Measurements from ENCODE around the gene PIRT. TPM values are rescaled to one million over a fixed set of nuclear protein-coding genes. Genes with fewer than 3 reads are reported as not detected.

Gene PIRT
- polyA plus RNA-seq, 1 of the 3 experiments (the other 2 are of a cell fraction): not detected

- POLR2A ChIA-PET: no interaction called here
- H3F3A ChIP-seq (replicated peaks; ENCODE audit: insufficient read depth): no peaks in the 10 kb centered on the region
- H3K4me3 ChIP-seq (ENCODE audit: low read depth in 2 of 2, low read length in 1 of 2): no peak overlapping the region
- H3K27ac ChIP-seq (ENCODE audit: low read depth in 2 of 2, low read length in 1 of 2): no peak overlapping the region
- CTCF ChIA-PET: interaction anchor here (1.6 to 1.9 kb wide), 3 partner anchors 15 to 77 kb away, joined by 5 to 6 read pairs (median 5); no protein-coding TSS in a partner anchor
- no peak overlapping the region for H2AFZ ChIP-seq (ENCODE audit: low read depth)
- no peak overlapping the region for H3K4me2 ChIP-seq
- H3K9me3 ChIP-seq: no peaks in the 10 kb centered on the region
- no peaks in the 10 kb centered on the region for H4K20me1 ChIP-seq (ENCODE audit: insufficient read depth)
- H3K9me2 ChIP-seq: no peaks in the 10 kb centered on the region
- H3K79me2 ChIP-seq (ENCODE audit: insufficient read depth): no peaks in the 10 kb centered on the region
- no peaks in the 10 kb centered on the region for H3K36me3 ChIP-seq (replicated peaks in 1 of 2; ENCODE audit: control insufficient read depth in 1 of 2, insufficient read depth in 2 of 2, low read length in 1 of 2)
- H3K27me3 ChIP-seq (ENCODE audit: insufficient read depth): no peaks in the 10 kb centered on the region
- H3K4me1 ChIP-seq (ENCODE audit: control insufficient read depth in 1 of 2, insufficient read depth in 2 of 2, low read depth in 1 of 2, low read length in 1 of 2): no peaks in the 10 kb centered on the region; a peak in 1 of 4 replicates
- no peak for TF ChIP-seq EP300 (IDR thresholded peaks at IDR 0.05; ENCODE audit: borderline replicate concordance in 1 of 2, low read depth in 1 of 2, low read length in 1 of 2)
- TF ChIP-seq TEAD4 (IDR thresholded peaks at IDR 0.05; ENCODE audit: borderline replicate concordance, insufficient read depth): no peak
- no peak for TF ChIP-seq POLR2AphosphoS5 (IDR thresholded peaks at IDR 0.05; ENCODE audit: low read depth, low read length)
- TF ChIP-seq NRF1 (IDR thresholded peaks at IDR 0.05; ENCODE audit: low read depth, low read length): no peak
- WGBS (ENCODE audit: low lambda C conversion rate): 0% methylated on average over 1 of the region's 1 CpG
- no peak for DNase-seq
- no peak overlapping the region for H3K9ac ChIP-seq
These were observed 23.8 kb downstream of the PIRT start for GRCh38 chr17:10814075-10814474.

DNA sequence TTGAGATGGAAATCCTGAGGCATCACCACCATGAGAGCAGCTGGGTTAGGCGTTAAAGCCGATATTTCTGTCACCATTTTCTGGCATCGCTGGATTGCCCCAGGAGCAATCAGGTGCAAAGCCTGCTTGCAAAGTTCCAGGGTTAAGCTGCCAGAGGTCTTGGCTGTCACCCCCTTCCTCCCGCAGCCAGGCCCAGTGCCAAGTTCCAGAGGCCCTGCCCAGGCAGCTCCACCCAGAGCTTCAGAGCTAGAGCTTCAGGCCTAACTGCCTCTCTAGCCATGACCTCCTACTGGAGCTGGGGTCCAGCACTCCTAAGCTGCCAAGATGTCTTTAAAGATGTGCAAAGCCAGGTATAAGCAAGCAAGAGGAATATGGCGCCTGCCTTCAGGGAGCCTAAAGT lies 25.2 kb downstream of the PIRT start:
- Histone ChIP-seq H3K9ac (no peak overlapping the region), H3K27me3 (ENCODE audit: insufficient read depth) (no peaks in the 10 kb centered on the region), H3K27ac (ENCODE audit: low read depth in 2 of 2, low read length in 1 of 2) (no peak overlapping the region), H3K4me1 (ENCODE audit: control insufficient read depth in 1 of 2, insufficient read depth in 2 of 2, low read depth in 1 of 2, low read length in 1 of 2) (no peaks in the 10 kb centered on the region; a peak in 1 of 4 replicates), H3K9me3 (no peaks in the 10 kb centered on the region), H3K79me2 (ENCODE audit: insufficient read depth) (no peaks in the 10 kb centered on the region), H3K4me2 (no peak overlapping the region), H2AFZ (ENCODE audit: low read depth) (no peak overlapping the region), H3K9me2 (no peaks in the 10 kb centered on the region), H4K20me1 (ENCODE audit: insufficient read depth) (no peaks in the 10 kb centered on the region), H3K4me3 (ENCODE audit: low read depth in 2 of 2, low read length in 1 of 2) (no peak overlapping the region), H3F3A (replicated peaks; ENCODE audit: insufficient read depth) (no peaks in the 10 kb centered on the region), H3K36me3 (replicated peaks in 1 of 2; ENCODE audit: control insufficient read depth in 1 of 2, insufficient read depth in 2 of 2, low read length in 1 of 2) (no peaks in the 10 kb centered on the region)
- ChIA-PET POLR2A (no interaction called here), CTCF (interaction anchor here (1.1 to 1.9 kb wide), 3 partner anchors 32 to 76 kb away, joined by 3 to 6 read pairs (median 5); no protein-coding TSS in a partner anchor)
- TF ChIP-seq FOXJ3 (CRISPR knock-in tag; IDR thresholded peaks at IDR 0.05) (no peak), CHD2 (IDR thresholded peaks at IDR 0.05; ENCODE audit: low read length, partially characterized antibody) (no peak), SIN3A (IDR thresholded peaks at IDR 0.05; ENCODE audit: borderline replicate concordance, low read depth, low read length) (no peak), ELF1 (IDR thresholded peaks at IDR 0.05) (no peak), TAF1 (IDR thresholded peaks at IDR 0.05; ENCODE audit: borderline replicate concordance, low read depth, low read length) (no peak), SMC3 (IDR thresholded peaks at IDR 0.05; ENCODE audit: low read depth, low read length) (no peak), FOSL2 (IDR thresholded peaks at IDR 0.05; ENCODE audit: borderline replicate concordance, low read depth) (no peak), CTCF (IDR thresholded peaks at IDR 0.05) (no peak), JUND (IDR thresholded peaks at IDR 0.05) (no peak), NRF1 (IDR thresholded peaks at IDR 0.05; ENCODE audit: low read depth, low read length) (no peak), TEAD4 (IDR thresholded peaks at IDR 0.05; ENCODE audit: borderline replicate concordance, insufficient read depth) (no peak), YY1 (IDR thresholded peaks at IDR 0.05; ENCODE audit: low read depth) (no peak), FOXM1 (IDR thresholded peaks at IDR 0.05; ENCODE audit: low read depth) (no peak), POLR2AphosphoS5 (IDR thresholded peaks at IDR 0.05; ENCODE audit: low read depth, low read length) (no peak)
- TF ChIP-seq, protein P1, sequence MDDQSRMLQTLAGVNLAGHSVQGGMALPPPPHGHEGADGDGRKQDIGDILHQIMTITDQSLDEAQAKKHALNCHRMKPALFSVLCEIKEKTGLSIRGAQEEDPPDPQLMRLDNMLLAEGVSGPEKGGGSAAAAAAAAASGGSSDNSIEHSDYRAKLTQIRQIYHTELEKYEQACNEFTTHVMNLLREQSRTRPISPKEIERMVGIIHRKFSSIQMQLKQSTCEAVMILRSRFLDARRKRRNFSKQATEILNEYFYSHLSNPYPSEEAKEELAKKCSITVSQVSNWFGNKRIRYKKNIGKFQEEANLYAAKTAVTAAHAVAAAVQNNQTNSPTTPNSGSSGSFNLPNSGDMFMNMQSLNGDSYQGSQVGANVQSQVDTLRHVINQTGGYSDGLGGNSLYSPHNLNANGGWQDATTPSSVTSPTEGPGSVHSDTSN (IDR thresholded peaks at IDR 0.05): no peak
- TF ChIP-seq, protein P2, sequence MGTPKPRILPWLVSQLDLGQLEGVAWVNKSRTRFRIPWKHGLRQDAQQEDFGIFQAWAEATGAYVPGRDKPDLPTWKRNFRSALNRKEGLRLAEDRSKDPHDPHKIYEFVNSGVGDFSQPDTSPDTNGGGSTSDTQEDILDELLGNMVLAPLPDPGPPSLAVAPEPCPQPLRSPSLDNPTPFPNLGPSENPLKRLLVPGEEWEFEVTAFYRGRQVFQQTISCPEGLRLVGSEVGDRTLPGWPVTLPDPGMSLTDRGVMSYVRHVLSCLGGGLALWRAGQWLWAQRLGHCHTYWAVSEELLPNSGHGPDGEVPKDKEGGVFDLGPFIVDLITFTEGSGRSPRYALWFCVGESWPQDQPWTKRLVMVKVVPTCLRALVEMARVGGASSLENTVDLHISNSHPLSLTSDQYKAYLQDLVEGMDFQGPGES (IDR thresholded peaks at IDR 0.05; ENCODE audit: low read depth, low read length): no peak
- TF ChIP-seq, protein P3, sequence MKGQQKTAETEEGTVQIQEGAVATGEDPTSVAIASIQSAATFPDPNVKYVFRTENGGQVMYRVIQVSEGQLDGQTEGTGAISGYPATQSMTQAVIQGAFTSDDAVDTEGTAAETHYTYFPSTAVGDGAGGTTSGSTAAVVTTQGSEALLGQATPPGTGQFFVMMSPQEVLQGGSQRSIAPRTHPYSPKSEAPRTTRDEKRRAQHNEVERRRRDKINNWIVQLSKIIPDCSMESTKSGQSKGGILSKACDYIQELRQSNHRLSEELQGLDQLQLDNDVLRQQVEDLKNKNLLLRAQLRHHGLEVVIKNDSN (IDR thresholded peaks at IDR 0.05; ENCODE audit: borderline replicate concordance, low read depth): no peak
- TF ChIP-seq, protein P4, sequence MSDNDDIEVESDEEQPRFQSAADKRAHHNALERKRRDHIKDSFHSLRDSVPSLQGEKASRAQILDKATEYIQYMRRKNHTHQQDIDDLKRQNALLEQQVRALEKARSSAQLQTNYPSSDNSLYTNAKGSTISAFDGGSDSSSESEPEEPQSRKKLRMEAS (IDR thresholded peaks at IDR 0.05; ENCODE audit: low read depth): no peak
- no peak for DNase-seq
- WGBS (ENCODE audit: low lambda C conversion rate): 48% methylated on average over 4 of the region's 5 CpGs
